GM20431 (cell line): ENCODE data around the gene RAB38.

Experiments used
- in situ Hi-C: fragments of 300-500 bp; cut with MseI, MboI; formaldehyde crosslinking; loops from one replicate; pipeline ENCODE4 v1.15.0; 2020; ENCODE audit warnings: low sequenced_read_pairs; ENCODE audit not compliant: unreplicated experiment

RAB38 gene

DNA sequence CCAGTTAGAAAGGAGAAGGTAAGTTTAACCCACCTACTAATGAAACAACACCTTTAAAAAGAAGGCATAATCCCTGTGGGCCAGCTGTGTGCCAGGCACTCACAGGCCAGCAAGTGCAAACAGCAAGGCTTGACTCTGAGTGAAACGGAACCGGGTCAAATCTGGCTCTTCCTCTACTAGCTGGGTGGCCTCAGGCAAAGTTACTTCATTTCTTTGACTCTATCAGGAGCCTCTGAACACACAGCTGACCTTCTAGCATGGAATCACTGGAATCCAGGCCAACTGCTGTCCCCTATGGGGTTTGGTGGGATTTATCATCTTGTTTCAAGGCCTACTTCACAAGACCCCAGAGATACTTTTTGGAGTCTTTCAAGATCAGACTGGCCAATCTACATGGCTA, 3.3 kb downstream of the RAB38 start:
- in situ Hi-C loops = no loop called here

DNA sequence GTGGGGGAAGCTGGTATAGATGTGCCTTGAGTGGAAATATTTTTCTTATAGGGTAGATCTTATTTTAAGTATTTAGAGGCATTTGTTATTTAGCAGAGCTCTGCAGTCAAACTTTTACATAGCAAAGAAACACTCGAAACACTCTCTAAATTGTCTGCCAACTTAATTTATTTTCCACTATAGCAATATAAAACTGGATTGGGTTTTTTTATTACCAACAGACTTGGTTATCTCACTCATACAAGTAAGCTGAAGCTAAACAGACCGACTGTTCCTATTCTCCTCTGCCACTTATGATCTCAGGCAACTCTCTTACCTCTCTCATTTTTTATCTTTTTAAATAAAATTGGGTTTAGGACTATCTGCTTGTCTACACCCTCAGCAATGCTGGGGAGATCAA, 4.6 kb downstream of the RAB38 start:
- in situ Hi-C loops = no loop called here

DNA sequence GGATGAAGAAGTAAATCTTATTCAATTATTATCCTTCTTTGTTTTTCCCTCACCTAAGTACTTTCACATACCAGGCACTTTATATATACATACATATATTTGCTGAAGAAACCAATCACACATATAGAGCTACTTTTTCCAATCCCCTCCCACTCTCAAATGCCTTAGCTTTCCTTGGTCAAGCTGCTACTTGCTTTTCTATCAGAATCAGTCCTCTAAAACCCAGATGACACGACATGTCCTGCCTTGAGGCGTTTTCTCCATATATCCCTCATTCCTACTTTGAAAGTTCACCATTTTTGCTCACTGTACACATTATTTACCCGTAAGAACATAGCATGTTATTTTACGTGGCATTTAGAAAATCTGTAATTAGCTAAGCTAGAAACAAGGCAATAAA, 5.4 kb downstream of the RAB38 start:
- in situ Hi-C loops = no loop called here

DNA sequence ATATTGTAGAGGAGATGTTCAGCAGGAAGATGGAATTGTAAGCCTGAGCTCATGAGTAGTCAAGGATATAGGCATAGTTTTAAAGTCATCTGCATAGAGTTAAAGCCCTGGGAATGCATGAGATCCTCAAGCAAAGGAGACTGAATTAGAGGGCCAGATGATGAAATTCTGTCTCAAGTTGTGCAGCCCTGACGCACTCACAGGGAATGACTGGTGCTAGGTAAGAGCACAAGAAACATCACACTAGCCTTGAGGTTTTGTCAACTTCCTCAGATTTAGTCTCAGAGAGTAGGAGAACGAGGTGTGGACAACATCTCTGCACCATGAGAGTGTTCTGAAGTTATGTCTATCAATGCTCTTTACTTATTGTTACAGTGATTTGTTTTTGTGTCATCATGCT, 5.8 kb downstream of the RAB38 start:
- in situ Hi-C loops = no loop called here

DNA sequence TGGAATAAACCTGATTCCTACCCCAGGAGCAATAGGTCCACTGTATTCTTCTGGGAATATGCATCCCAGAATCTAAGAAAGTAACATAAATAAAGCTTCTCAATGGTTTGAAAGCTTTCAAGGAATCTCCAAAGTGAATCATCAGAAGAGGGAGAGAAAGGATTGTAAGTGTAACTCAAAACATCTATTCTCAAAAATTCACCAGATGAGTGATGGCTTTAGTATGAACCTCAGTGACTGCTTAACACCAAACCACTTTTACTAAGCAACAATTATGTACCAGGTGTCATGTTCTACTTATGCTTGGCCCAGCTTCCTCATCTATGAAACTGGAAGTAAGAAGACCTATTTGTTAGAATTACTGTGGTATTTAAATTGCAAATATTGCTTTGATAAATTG, 7.4 kb downstream of the RAB38 start:
- in situ Hi-C loops = no loop called here

DNA sequence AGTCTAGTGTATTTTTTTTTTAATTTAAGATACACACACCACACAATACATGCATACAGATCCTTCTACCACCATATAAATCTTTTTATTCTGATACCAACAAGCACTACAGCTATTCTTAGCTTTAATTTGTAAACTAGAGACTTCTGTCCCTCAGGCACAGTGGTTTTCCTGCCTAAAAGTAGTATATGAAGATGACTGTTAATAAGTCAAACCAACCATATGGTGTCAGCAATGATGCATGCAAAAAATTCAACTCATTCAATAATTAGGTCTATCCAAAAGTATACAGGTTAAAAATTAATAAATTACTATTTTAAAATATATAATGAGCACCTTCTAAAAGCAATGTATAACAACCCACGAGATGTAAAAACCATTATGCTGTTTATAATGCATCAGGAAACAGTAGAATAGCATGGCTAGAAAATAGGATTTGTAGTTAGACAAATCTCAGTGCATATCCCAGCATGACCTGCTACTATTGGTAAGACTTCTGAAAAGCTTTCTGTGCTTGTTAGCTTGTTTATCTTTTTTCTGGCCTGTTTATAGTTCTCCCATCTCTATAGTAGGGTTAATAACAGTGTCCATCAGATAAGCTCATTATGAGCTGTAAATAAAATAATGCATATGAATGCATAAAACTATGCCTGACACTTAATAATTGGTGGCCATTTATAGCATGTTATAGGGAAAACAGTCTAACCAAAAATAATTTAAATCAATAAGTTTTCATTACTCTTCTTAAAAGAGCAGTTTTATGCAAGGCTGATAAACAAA, 10.2 kb downstream of the RAB38 start:
- in situ Hi-C loops = no loop called here

DNA sequence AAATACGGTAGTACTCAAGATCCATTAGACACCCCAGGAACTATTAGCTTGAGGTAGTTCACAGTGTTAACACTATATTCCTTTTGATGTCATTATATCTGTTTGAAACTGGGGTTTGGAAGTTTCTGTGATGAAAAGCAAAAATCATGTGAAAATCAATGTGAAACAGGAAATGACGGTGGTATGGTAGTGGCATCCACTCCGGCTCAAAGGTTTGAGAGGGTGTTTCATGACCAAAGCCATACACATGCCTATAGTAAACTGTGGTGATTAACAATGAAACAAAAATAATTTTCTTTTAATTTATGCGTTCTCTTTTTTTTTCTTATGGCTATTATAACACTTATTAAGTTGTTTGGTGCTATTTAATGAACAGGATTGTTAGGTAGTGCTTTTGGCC, 10.9 kb downstream of the RAB38 start:
- in situ Hi-C loops = no loop called here

DNA sequence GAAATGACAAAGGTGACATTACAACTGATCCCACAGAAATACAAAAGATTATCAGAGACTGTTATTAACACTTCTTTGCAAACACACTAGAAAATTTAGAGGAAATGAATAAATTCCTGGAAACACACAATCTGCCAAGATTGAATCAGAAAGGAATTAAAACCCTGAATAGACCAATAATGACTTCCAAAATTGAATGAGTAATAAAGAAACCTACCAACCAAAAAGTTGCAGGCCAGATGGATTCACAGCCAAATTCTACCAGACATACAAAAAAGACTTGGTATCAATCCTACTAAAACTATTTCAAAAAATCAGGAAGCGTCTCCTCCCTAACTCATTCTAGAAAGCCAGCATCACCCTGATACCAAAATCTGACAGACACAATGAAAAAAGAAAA, 17.2 kb downstream of the RAB38 start:
- in situ Hi-C loops = no loop called here

DNA sequence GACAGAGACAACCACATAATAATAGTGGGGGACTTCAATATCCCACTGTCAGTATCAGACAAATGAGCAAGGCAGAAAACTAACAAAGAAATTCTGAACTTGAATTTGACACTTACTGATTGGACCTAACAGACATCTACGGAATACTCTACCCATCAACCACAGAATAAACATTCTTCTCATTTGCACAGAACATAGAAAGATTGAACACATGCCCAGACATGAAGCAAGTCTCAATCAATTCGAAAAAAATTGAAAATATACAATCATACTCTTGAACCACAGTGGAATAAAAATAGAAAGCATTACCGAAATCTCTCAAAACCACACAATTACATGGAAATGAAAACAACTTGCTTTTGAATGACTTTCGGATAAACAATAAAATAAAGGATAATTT, 17.9 kb downstream of the RAB38 start:
- in situ Hi-C loops = no loop called here

DNA sequence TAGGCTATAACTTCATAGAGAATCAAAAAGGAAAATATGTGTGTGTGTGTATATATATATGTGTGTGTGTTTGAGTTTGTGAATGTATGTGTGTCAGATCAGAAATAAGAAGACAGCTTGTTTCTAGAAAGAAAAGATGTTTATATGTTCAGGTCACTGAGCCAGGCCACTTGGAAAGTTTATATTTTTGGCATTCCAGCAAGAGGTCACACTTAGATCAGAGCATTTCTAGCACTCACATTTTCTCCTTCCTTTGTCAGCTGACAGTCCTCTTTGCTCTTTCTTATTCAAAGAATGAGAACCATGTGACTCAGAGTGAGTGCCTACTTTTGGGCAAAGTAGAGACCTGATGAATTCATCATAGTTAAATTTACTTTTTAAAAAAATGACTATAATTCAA, 22.9 kb downstream of the RAB38 start:
- in situ Hi-C loops = no loop called here

DNA sequence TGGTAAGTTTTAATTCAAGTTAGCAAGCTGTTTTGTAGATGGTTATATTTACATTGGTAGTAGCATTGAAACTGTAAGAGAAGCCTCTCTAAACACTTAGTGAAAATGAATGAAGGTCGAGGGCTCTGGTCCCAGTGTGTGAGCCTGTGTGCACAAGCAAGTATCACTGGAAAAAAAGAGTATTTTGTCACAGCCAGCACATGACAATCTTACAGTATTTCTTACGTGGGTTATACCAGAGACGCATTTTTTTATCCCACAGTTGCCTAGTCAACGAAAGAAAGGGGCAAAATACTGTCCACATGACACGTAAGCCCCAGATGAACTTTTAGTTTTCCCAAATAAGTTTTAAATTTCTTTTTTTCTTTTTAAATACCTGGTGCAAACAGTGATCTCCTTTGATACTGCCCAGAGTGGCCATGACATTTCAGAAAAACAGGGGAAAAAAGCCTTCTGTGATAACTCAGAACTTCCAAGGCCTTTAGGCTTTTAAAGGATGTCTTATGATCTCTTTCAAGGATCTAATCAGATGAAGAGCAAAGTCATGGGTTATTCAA, 23.5 kb downstream of the RAB38 start:
- in situ Hi-C loops = no loop called here

DNA sequence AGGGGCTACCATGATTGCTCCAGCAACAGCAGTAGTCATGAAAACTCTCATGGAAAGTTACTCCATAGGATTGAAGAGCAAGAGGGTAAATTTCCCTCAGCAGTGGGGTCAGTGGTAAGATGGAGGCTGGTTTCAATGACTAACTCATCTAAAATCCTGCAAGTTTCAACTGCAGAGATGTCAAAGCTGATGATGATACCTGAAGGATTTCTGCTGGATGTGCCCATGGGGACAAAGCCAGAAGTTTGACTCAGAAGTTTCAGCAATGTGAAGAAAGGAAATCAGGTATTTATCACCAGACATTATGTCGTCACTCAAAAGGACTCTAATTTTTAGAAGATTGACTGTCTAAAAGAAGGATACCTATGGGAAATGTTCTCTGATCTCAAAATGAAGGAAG, 29.1 kb downstream of the RAB38 start:
- in situ Hi-C loops = no loop called here

DNA sequence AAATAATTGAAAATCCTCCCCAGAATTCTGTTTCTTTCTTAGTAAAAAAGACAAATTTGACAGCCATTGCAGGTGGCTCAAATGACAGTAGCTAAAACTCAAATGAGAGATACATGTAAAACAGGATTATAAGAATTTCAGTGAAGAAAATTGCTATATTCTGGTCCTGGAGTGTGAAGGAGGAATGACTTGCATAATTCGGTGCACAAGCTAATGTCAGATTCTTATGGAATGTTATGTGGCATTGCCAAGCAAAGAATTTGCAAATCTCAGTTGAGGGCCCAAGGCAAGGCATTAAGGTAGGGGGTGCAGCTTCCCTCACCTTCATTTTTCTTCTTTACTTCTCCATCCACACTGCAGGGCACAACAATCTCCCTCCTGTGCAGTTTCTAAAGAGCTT, 35.4 kb downstream of the RAB38 start:
- in situ Hi-C loops = no loop called here

DNA sequence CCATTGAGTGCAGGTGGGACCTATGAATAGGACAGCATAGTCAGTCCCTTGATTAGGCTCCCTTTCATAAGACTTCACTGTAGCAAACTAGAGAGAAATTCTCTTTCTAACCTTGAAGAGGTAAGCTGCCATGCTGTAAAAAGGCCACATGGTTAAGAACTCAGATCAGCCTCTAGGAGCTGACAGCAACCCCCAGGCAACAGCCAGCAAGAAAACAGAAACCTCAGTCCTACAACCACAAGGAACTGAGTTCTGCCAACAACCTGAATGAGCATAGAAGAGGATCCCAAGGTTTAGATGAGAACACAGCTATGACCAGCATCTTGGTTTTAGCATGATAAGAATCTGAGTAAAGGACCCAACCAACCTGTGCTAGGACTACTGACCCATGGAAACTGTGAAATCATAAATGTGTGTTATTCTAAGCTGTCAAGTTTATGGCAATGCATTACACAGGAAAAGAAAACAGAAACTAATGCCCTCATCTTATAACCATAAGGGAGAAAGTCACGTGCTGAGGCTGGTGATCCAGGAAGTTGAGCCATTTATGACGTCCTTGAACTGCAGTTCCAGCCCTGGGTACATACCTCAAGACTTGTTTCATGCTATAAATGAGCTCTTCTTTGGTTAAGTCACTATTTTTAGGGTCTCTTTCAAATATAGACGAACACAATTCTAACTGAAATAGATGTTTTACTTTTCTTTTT, 43.3 kb downstream of the RAB38 start:
- in situ Hi-C loops = no loop called here

DNA sequence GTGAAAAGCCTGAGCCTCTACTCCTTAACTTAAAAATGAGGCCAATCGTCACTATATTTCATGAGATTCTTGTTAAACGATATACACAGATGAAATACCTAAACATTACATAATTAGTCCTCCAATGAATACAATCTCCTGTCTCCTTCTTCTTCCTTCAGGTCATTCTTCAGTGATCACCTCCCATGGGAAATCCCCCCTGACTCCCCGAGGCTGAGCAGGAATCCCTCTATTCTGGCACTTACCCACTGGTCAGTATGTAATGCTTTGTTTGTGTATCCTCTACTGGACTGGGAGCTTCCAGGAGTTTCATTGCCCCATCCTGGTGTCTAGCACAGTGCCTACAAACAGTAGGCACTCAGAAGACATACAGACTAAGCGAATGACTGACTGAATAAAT, 52.3 kb downstream of the RAB38 start:
- in situ Hi-C loops = no loop called here

DNA sequence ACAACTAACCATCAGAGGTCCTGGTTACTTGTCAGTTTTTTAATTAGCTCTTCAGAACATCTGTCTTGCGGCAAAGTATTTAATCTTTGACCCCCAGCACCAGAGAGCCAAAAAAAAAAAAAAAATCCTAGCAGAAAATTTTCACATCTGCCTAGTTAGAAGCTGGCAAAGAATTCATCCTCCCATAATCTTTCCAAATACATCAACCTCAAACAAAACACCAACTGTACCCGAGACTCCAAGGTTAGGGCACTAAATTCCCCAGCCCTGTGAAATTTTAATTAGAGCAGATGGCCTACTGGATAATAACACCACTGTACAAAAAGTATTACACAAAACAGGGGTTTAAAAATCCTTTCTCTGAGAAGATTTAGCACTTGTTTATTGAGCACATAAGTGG, 55.7 kb downstream of the RAB38 start:
- in situ Hi-C loops = no loop called here

DNA sequence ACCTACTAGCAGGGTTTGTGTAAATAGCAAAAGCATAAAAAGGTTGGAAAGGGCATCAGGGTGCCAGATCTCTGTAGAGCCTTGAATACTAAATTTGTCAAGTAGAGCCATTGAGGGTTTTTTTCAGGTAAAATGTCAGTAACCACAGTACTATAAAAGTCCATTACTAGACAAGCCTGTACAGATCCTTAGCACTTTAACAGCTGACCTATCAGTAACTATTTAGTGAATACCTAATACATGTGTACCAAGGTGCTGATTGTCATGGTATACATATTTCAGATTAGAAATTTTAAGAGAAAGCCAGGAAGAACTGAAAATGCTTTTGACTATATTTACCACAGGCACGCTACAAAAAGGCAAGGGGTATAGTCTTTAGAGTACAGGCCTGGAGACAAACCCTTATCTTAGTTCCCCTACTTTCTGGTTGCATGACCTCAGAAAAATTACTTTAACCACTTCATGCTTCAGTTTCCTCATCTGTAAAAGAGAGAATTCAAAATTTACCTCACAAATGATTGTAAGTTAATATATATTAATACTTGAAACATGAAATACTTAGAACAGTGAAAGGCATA, 57.9 kb downstream of the RAB38 start:
- in situ Hi-C loops = no loop called here

DNA sequence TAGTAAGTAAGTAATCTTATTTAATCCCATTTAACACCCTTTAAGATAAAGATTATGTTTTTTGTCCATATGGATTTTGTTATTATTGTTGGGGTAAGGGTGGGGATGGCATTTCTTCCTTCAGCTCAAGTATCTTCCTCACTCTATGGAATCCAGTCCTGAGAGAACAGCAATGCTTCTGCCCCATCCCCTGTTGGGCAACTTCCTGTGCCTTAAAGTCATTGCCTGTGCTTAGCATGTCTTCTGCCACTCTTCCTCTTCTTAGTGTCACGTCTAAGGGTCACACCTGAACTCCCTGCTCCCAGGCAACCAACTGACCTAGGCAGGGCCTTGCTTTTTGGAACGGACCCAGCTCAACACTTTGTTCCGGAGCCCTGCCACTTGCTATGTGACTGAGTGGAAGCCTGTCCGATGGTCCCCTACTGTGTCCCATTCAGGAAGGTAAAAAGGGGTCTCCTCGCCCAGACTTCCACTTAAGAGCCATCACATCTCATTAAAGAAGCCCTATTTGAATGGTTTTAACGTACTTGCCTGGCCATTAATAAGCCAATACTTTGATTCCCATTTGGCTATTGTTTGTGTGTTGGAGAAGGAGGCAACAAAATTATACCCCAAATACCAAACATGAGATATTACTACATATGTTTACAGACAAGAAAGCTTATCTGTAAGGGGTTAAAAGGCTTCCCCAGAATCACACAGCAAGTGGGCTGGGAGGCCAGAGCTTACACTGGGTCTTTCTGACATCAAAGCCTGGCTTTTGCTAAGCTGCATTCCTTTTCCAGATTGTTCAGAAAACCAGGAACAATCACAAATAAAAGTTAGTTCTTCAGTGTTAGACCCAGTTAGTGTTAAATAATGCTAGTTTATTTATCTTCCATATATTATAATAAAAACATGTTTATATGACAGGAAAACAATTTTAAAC, 59.2 kb downstream of the RAB38 start:
- in situ Hi-C loops = no loop called here

DNA sequence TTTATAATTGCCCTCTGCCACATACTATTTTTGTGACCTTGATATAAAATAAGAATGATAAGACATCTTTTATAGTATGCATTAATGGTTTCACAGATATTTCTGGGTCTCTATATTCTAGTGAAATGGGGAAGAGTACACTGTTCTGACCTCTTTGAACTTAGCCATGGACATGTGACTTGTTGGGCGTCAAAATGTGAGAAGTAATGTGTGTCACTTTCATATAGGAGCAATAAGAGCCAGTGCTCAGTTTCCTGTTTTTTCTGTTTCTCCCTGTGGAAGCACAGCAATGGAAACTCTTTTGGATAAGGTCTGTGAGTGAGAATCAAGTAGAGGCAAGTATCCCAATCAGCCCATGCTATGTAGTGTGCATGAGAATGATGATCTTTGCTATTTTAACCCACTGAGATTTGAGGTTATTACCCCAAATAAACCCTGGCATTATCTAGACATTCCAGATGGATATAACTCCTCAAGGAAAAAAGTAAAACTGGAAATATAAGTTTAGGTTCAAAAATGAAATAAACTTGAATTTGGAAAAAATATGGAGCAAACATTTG, 60.7 kb downstream of the RAB38 start:
- in situ Hi-C loops = no loop called here

DNA sequence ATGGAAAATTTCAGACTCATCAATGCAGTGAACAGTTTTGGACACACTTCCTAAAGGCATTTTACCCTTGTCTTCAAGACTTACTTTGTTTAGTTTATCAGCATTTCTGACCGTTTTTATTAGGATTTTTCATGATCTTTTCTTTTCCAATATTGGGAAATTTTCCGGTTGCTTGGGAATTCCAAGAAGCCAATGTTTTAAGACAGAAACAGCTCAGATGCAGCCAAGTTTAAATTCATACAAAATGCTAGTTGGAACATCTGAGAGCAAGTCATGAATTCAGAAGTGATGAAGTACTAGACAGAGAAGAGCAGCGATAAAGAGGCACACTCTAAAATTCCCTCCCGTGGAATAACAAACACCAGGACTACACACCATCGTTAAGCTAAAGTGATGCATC, 68.6 kb downstream of the RAB38 start:
- in situ Hi-C loops = no loop called here
